HepG2 (cell line): ENCODE measurements around the gene MSI2. TPM values are rescaled to one million over a fixed set of nuclear protein-coding genes. Genes with fewer than 3 reads are reported as not detected.

Source experiments
- ATAC-seq: fragments of 200-7000 bp; cut with Tn5 transposase; 3 replicates; pipeline ENCODE4 v1.9.1; 2020; ENCODE audit warnings: mild to moderate bottlenecking, moderate library complexity
- BruUV-seq: library from RNA; stranded (reverse); fragments of 400-500 nt; replicated peaks from 2 replicates; lab custom pipeline; 2021; lab: Mats Ljungman, UMichigan
- CTCF ChIA-PET: fragments of 300-600 bp; formaldehyde crosslinking; extraction: SDS; loops from one replicate; lab custom pipeline; 2021; ENCODE audit warnings: low total read pairs, inconsistent platforms, low intra/inter-chr PET ratio; lab: Yijun Ruan, JAX
- POLR2A ChIA-PET: fragments of 350-600 bp; sonication (Branson Sonifier 250); formaldehyde crosslinking; loops from one replicate; lab custom pipeline; 2020; ENCODE audit warnings: antibody characterized with exemption, inconsistent platforms; lab: Yijun Ruan, JAX
- DNase-seq: peaks from one replicate; pipeline ENCODE4 v3.0.0-alpha.2; 2015; ENCODE audit warnings: low spot score
- FAIRE-seq: peaks from 3 replicates; lab custom pipeline; 2011; peaks lifted over from hg19 to GRCh38; lab: Jason Lieb, UNC
- H2AFZ ChIP-seq: one replicate; pipeline ENCODE4 v1.6.1; 2011; ENCODE audit warnings: low read length, inconsistent platforms
- H3K27ac ChIP-seq: fragments of 300-600 bp; 3 replicates; pipeline ENCODE4 v1.8.0; 2011; ENCODE audit warnings: mixed run types, mild to moderate bottlenecking, mixed read lengths, low read length, inconsistent platforms; ENCODE audit not compliant: insufficient read depth; ENCODE audit errors: extremely low read length
- H3K27me3 ChIP-seq, 2 experiments: fragments of 200-600 bp in 1 of 2; 2 replicates in 1 of 2; 3 replicates in 1 of 2; pipeline versions ENCODE4 v1.6.0 to v1.8.0; 2011; ENCODE audit warnings: low read length in 2 of 2, mild to moderate bottlenecking in 2 of 2, moderate library complexity in 2 of 2, inconsistent platforms in 1 of 2; ENCODE audit not compliant: insufficient read depth in 2 of 2, control insufficient read depth in 1 of 2
- H3K36me3 ChIP-seq, 2 experiments: fragments of 200-600 bp in 1 of 2; replicated peaks in 1 of 2; 2 replicates in 1 of 2; 3 replicates in 1 of 2; pipeline versions ENCODE4 v1.5.1 to v1.8.0; 2011; ENCODE audit warnings: low read length in 2 of 2, inconsistent platforms in 1 of 2; ENCODE audit not compliant: insufficient read depth in 2 of 2, control insufficient read depth in 1 of 2
- H3K4me1 ChIP-seq: 2 replicates; pipeline ENCODE4 v1.5.1; 2012; ENCODE audit warnings: low read length, inconsistent platforms; ENCODE audit not compliant: insufficient read depth
- H3K4me2 ChIP-seq: 2 replicates; pipeline ENCODE4 v1.6.0; 2011; ENCODE audit warnings: low read depth, low read length, inconsistent platforms
- H3K4me3 ChIP-seq, 3 experiments: fragments of 200-600 bp in 1 of 3; sonication (generic), shearing (Covaris generic) in 1 of 3; replicated peaks in 1 of 3; 2 replicates each; pipeline ENCODE4 v1.5.1; 2011 to 2016; ENCODE audit warnings: low read length in 3 of 3, inconsistent platforms in 2 of 3, low read depth in 2 of 3, mild to moderate bottlenecking in 2 of 3, control low read depth in 1 of 3, mixed read lengths in 1 of 3; ENCODE audit not compliant: insufficient read depth in 1 of 3
- H3K79me2 ChIP-seq: one replicate; pipeline ENCODE4 v1.6.1; 2011; ENCODE audit warnings: low read length, inconsistent platforms; ENCODE audit not compliant: insufficient read depth
- H3K9ac ChIP-seq: 2 replicates; pipeline ENCODE4 v1.6.0; 2011; ENCODE audit warnings: mild to moderate bottlenecking, low read depth, low read length, inconsistent platforms; ENCODE audit not compliant: insufficient read depth
- H3K9me3 ChIP-seq: 2 replicates; pipeline ENCODE4 v1.5.1; 2012; ENCODE audit warnings: mild to moderate bottlenecking, low read length
- H4K20me1 ChIP-seq: 2 replicates; pipeline ENCODE4 v1.6.0; 2011; ENCODE audit warnings: inconsistent platforms, mild to moderate bottlenecking, low read length, moderate library complexity; ENCODE audit not compliant: insufficient read depth
- ARID2 ChIP-seq: sonication (generic); formaldehyde crosslinking; IDR thresholded peaks from 2 replicates; pipeline ENCODE4 v1.8.1; 2022; ENCODE audit warnings: mild to moderate bottlenecking, missing genetic modification reagents, borderline replicate concordance
- BRCA1 ChIP-seq: sonication (generic); formaldehyde crosslinking; IDR thresholded peaks from 2 replicates; pipeline ENCODE4 v1.4.0; 2020; ENCODE audit warnings: missing genetic modification reagents
- ESRRA ChIP-seq: sonication (generic); formaldehyde crosslinking; IDR thresholded peaks from 2 replicates; pipeline ENCODE4 v1.5.1; 2020; ENCODE audit warnings: mild to moderate bottlenecking, low read depth, missing genetic modification reagents
- JDP2 ChIP-seq: sonication (generic); formaldehyde crosslinking; IDR thresholded peaks from 2 replicates; pipeline ENCODE4 v1.8.1; 2022; ENCODE audit warnings: missing genetic modification reagents, borderline replicate concordance
- KAT2B ChIP-seq: fragments of 150-350 bp; IDR thresholded peaks from 2 replicates; pipeline ENCODE4 v1.6.1; 2014; ENCODE audit warnings: low read depth, low read length, borderline replicate concordance
- KLF13 ChIP-seq: sonication (generic); formaldehyde crosslinking; IDR thresholded peaks from 2 replicates; pipeline ENCODE4 v1.4.0; 2020; ENCODE audit warnings: mild to moderate bottlenecking, missing genetic modification reagents
- MAF1 ChIP-seq: sonication (generic); formaldehyde crosslinking; IDR thresholded peaks from 2 replicates; pipeline ENCODE4 v1.5.0; 2020; ENCODE audit warnings: missing genetic modification reagents, borderline replicate concordance
- REL ChIP-seq: sonication (generic); formaldehyde crosslinking; conservative IDR thresholded peaks from 2 replicates; pipeline ENCODE4 v1.8.0; 2022; ENCODE audit warnings: mild to moderate bottlenecking, missing genetic modification reagents, moderate library complexity
- SIX4 ChIP-seq: sonication (generic); formaldehyde crosslinking; IDR thresholded peaks from 2 replicates; pipeline ENCODE4 v1.4.0; 2020; ENCODE audit warnings: missing genetic modification reagents
- WIZ ChIP-seq: sonication (generic); formaldehyde crosslinking; IDR thresholded peaks from 2 replicates; pipeline ENCODE4 v1.5.1; 2020; ENCODE audit warnings: mild to moderate bottlenecking, missing genetic modification reagents
- ZBTB20 ChIP-seq: sonication (generic); formaldehyde crosslinking; IDR thresholded peaks from 2 replicates; pipeline ENCODE4 v1.8.1; 2023; ENCODE audit warnings: missing genetic modification reagents, low read depth, mild to moderate bottlenecking, borderline replicate concordance
- ZNF296 ChIP-seq: sonication (generic); formaldehyde crosslinking; conservative IDR thresholded peaks from 2 replicates; pipeline ENCODE4 v1.5.0; 2020; ENCODE audit warnings: mild to moderate bottlenecking, missing genetic modification reagents
- ZNF350 ChIP-seq: sonication (generic); formaldehyde crosslinking; IDR thresholded peaks from 2 replicates; pipeline ENCODE4 v1.4.0; 2020; ENCODE audit warnings: mild to moderate bottlenecking, low read depth, missing genetic modification reagents, borderline replicate concordance
- ZNF407 ChIP-seq: sonication (generic); formaldehyde crosslinking; IDR thresholded peaks from one replicate; pipeline ENCODE4 v1.5.1; 2020; ENCODE audit warnings: mild to moderate bottlenecking, missing genetic modification reagents; ENCODE audit errors: not compliant biosample characterization
- ZNF891 ChIP-seq: sonication (generic); formaldehyde crosslinking; IDR thresholded peaks from 2 replicates; pipeline ENCODE4 v1.5.0; 2020; ENCODE audit warnings: mild to moderate bottlenecking, missing genetic modification reagents
- WGBS: methylation state at CpG from one replicate; pipeline ENCODE4 v1.1.6; 2017; ENCODE audit warnings: low lambda C conversion rate; 5-methylcytosine and 5-hydroxymethylcytosine counted together
- in situ Hi-C: cut with HindIII; loops from 2 replicates; pipeline ENCODE4 v1.10.0; 2017; ENCODE audit warnings: low pct_unique_long_range_greater_than_20kb; ENCODE audit not compliant: extremely low pct_ligation_motif_present
- intact Hi-C: fragments of 100-400 bp; cut with micrococcal nuclease; formaldehyde crosslinking; loops from one replicate; pipeline ENCODE4 v1.10.0; 2022; ENCODE audit not compliant: unreplicated experiment
- polyA plus RNA-seq, 8 experiments: library from polyadenylated mRNA; depleted of rRNA in 3 of 8; stranded (reverse) in 7 of 8; unstranded in 1 of 8; fragments of >200 nt; fragmentation: Illumina TruSeq in 4 of 8; extraction: Trizol in 4 of 8; gene quantifications; 2 replicates each; pipeline versions ENCODE4 v1.2.1 to v1.2.3, GENCODE V29; 2011 to 2016; ENCODE audit warnings: low read depth in 4 of 8, missing spikeins in 1 of 8, mixed read lengths in 1 of 8; ENCODE audit not compliant: insufficient read depth in 1 of 8
- total RNA-seq, 5 experiments: library from RNA; depleted of rRNA; stranded (reverse); fragments of >200 nt; fragmentation: Illumina TruSeq; extraction: Trizol; gene quantifications; 2 replicates each; pipeline ENCODE4 v1.2.3, GENCODE V29; 2016; ENCODE audit warnings: low read depth in 1 of 5

The MSI2 gene
- total and polyA plus RNA-seq, 2 of the 13 experiments (the other 11 are each of a cell fraction or from before 2014, with no cell fraction given): 77.5 to 78.4 TPM

- intact Hi-C loops: no loop called here
- FAIRE-seq (no peak), DNase-seq (no peak)
- Histone ChIP-seq H4K20me1 (no peaks in the 10 kb centered on the region), H3K36me3 (no peaks in the 10 kb centered on the region), H2AFZ (no peak overlapping the region), H3K9me3 (peaks cover 5% of the 10 kb centered on the region), H3K9ac (no peak overlapping the region), H3K4me2 (no peak overlapping the region), H3K27ac (no peak overlapping the region), H3K27me3 (peaks cover 0 to 23% of the 10 kb centered on the region in 2 experiments; a peak in 4 of 5 replicates), H3K4me3 (no peak overlapping the region), H3K79me2 (no peaks in the 10 kb centered on the region), H3K4me1 (peaks cover 5% of the 10 kb centered on the region; the same call in 1 of the 2 replicates)
- 2% methylated on average over 1 of the region's 1 CpG for WGBS
- BruUV-seq: no TSS peak
- TF ChIP-seq ZNF350 (CRISPR knock-in tag) (no peak), WIZ (CRISPR knock-in tag) (no peak), KLF13 (CRISPR knock-in tag) (no peak), ZNF891 (CRISPR knock-in tag) (no peak), ARID2 (CRISPR knock-in tag) (no peak), MAF1 (CRISPR knock-in tag) (no peak), BRCA1 (CRISPR knock-in tag) (no peak), ESRRA (no peak), SIX4 (CRISPR knock-in tag) (no peak), ZBTB20 (CRISPR knock-in tag) (no peak), REL (no peak), KAT2B (no peak), ZNF407 (no peak), ZNF296 (CRISPR knock-in tag) (no peak), JDP2 (CRISPR knock-in tag) (no peak)
- TF ChIP-seq, all 625 proteins: peak for 0
- ChIA-PET CTCF (no interaction called here), POLR2A (no interaction called here)
- in situ Hi-C loops: no loop called here
- no peak for ATAC-seq
These were observed 49.4 kb upstream of the MSI2 start for GRCh38 chr17:57206928-57207327.
